Trophoblast cell (in vitro differentiated cells and primary cell): ENCODE data around the gene ST7.

Source experiments
- DNase-seq, 2 donors: peaks; one replicate each; pipeline ENCODE4 v3.0.0-alpha.2; 2016
- H2AFZ ChIP-seq: 2 replicates; pipeline ENCODE4 v1.6.1; 2013; ENCODE audit warnings: low read length, moderate library complexity, mild to moderate bottlenecking; ENCODE audit not compliant: insufficient read depth, poor library complexity
- H2AK5ac ChIP-seq: 2 replicates; pipeline ENCODE4 v1.6.1; 2013; ENCODE audit warnings: mild to moderate bottlenecking, low read length
- H2BK120ac ChIP-seq: 2 replicates; pipeline ENCODE4 v1.6.1; 2013; ENCODE audit warnings: low read length, mild to moderate bottlenecking, moderate library complexity; ENCODE audit not compliant: insufficient read depth, poor library complexity
- H2BK12ac ChIP-seq: 2 replicates; pipeline ENCODE4 v1.6.1; 2013; ENCODE audit warnings: mild to moderate bottlenecking, low read length, moderate library complexity
- H2BK5ac ChIP-seq: 2 replicates; pipeline ENCODE4 v1.6.1; 2013; ENCODE audit warnings: low read length, low read depth, moderate library complexity, mild to moderate bottlenecking; ENCODE audit not compliant: poor library complexity
- H3K14ac ChIP-seq: 2 replicates; pipeline ENCODE4 v1.6.1; 2013; ENCODE audit warnings: mild to moderate bottlenecking, low read length
- H3K18ac ChIP-seq: 2 replicates; pipeline ENCODE4 v1.6.1; 2013; ENCODE audit warnings: mild to moderate bottlenecking, low read length
- H3K23ac ChIP-seq: 2 replicates; pipeline ENCODE4 v1.6.1; 2013; ENCODE audit warnings: low read length
- H3K27ac ChIP-seq: 2 replicates; pipeline ENCODE4 v1.5.1; 2013; ENCODE audit warnings: low read depth, mild to moderate bottlenecking, inconsistent platforms, low read length, moderate library complexity
- H3K27me3 ChIP-seq: 2 replicates; pipeline ENCODE4 v1.6.1; 2013; ENCODE audit warnings: inconsistent platforms, mild to moderate bottlenecking, low read length, moderate library complexity; ENCODE audit not compliant: insufficient read depth
- H3K36me3 ChIP-seq, 2 experiments: 1 replicate in 1 of 2; 2 replicates in 1 of 2; pipeline ENCODE4 v1.6.1; 2013; ENCODE audit warnings: low read length in 2 of 2, mild to moderate bottlenecking in 2 of 2, moderate library complexity in 1 of 2; ENCODE audit not compliant: insufficient read depth in 2 of 2, control insufficient read depth in 1 of 2
- H3K4ac ChIP-seq: 2 replicates; pipeline ENCODE4 v1.6.1; 2013; ENCODE audit warnings: low read depth, mild to moderate bottlenecking, low read length, moderate library complexity
- H3K4me1 ChIP-seq, 2 experiments: 1 replicate in 1 of 2; 2 replicates in 1 of 2; pipeline ENCODE4 v1.6.1; 2013; ENCODE audit warnings: low read length in 2 of 2, mild to moderate bottlenecking in 2 of 2, moderate library complexity in 1 of 2; ENCODE audit not compliant: insufficient read depth in 2 of 2, control insufficient read depth in 1 of 2
- H3K4me2 ChIP-seq: 2 replicates; pipeline ENCODE4 v1.6.1; 2013; ENCODE audit warnings: inconsistent platforms, mild to moderate bottlenecking, low read length, moderate library complexity
- H3K4me3 ChIP-seq: 2 replicates; pipeline ENCODE4 v1.5.1; 2013; ENCODE audit warnings: mild to moderate bottlenecking, low read depth, low read length, inconsistent platforms
- H3K79me1 ChIP-seq: one replicate; pipeline ENCODE4 v1.6.1; 2013; ENCODE audit warnings: low read length
- H3K79me2 ChIP-seq: 2 replicates; pipeline ENCODE4 v1.6.1; 2013; ENCODE audit warnings: low read length, mild to moderate bottlenecking; ENCODE audit not compliant: control insufficient read depth, insufficient read depth, poor library complexity
- H3K9ac ChIP-seq: 2 replicates; pipeline ENCODE4 v1.6.1; 2013; ENCODE audit warnings: mild to moderate bottlenecking, low read length
- H3K9me3 ChIP-seq: 2 replicates; pipeline ENCODE4 v1.6.1; 2013; ENCODE audit warnings: low read depth, mild to moderate bottlenecking, control low read depth, inconsistent platforms, low read length; ENCODE audit not compliant: insufficient read depth
- H4K12ac ChIP-seq: 2 replicates; pipeline ENCODE4 v1.6.1; 2013; ENCODE audit warnings: low read depth, mild to moderate bottlenecking, low read length, moderate library complexity
- H4K8ac ChIP-seq: 2 replicates; pipeline ENCODE4 v1.6.1; 2013; ENCODE audit warnings: low read depth, mild to moderate bottlenecking, low read length, moderate library complexity
- H4K91ac ChIP-seq: one replicate; pipeline ENCODE4 v1.6.1; 2013; ENCODE audit warnings: low read depth, mild to moderate bottlenecking, low read length, moderate library complexity
- WGBS: extraction: QIAGEN DNeasy Blood & Tissue Kit; methylation state at CpG from one replicate; pipeline ENCODE4 v1.1.7; 2013; ENCODE audit warnings: missing lambda C conversion rate; ENCODE audit not compliant: insufficient read length, insufficient coverage; ENCODE audit errors: extremely low coverage; 5-methylcytosine and 5-hydroxymethylcytosine counted together

Gene ST7

DNA sequence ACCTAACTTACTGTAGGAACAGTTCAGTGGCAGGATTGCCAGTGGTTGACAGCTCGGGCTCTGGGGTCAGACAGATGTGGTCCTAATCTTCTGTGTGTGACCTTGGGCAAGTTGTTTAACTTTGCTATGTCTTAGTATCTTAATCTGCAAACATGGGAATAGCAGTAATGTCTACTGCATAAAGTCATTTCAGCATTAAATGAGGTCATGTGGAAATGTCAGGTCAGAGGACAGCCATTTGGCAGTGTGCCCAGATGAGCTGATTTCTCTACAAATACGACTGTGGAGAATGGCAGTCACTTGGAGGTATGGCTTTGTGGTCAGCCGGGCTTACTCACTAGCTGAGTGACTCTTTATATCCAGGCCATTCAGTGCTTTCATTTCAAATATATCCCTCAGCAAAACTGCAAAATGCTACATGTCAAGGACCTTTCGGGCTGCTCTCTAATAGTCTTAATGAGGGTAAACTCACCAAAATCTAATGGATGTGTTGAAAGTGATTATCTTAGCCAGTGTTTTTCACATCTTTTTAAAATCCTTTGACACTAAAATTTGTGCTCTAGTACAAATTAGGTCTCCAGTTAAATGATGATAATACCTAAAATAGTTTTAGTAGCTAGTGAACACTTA, 171.4 kb downstream of the ST7 start:
- DNase-seq = peak; percentile 75 to 79
- no peaks in the 10 kb centered on the region for H3K79me2 ChIP-seq
- H3K4ac ChIP-seq = no peak overlapping the region
- H3K4me2 ChIP-seq = no peak overlapping the region
- no peaks in the 10 kb centered on the region for H3K36me3 ChIP-seq
- H4K8ac ChIP-seq = no peak overlapping the region
- no peak overlapping the region for H3K27ac ChIP-seq
- H3K4me3 ChIP-seq = no peak overlapping the region
- H3K27me3 ChIP-seq = no peaks in the 10 kb centered on the region
- H3K9ac ChIP-seq = no peak overlapping the region
- H2BK120ac ChIP-seq = no peak overlapping the region
- H3K4me1 ChIP-seq = no peaks in the 10 kb centered on the region
- H2AFZ ChIP-seq = no peak overlapping the region
- no CpG with 5 or more reads among the region's 4 CpGs for WGBS
- no peak overlapping the region for H4K12ac ChIP-seq
- no peak overlapping the region for H4K91ac ChIP-seq
- no peak overlapping the region for H3K23ac ChIP-seq
- no peak overlapping the region for H2BK12ac ChIP-seq
- no peak overlapping the region for H2BK5ac ChIP-seq
- no peaks in the 10 kb centered on the region for H3K9me3 ChIP-seq
- no peak overlapping the region for H3K14ac ChIP-seq
- no peaks in the 10 kb centered on the region for H3K79me1 ChIP-seq
- no peak overlapping the region for H3K18ac ChIP-seq
- no peak overlapping the region for H2AK5ac ChIP-seq

DNA sequence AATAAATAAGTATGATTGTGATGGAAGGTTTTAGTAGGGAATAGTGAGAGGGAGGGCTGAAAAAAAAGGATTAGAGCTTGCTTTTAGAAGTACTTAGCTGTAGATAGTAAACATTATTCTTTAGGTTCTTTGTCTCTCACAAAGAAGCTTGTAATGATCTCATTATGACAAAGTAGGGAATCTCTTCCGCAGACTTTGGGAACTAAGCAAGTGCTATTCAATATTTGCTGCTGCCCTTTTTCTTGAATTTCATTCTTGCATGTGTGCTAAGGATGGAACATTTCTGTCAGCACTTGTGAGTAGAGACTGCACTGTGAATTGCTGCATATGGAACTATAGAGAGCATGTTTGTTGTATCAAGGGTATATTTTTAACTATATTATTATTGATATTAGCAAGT, 173.4 kb downstream of the ST7 start:
- no CpG with 5 or more reads among the region's 1 CpG for WGBS
- Histone ChIP-seq H3K23ac (no peak overlapping the region), H2BK120ac (no peak overlapping the region), H2AFZ (no peak overlapping the region), H3K36me3 (no peaks in the 10 kb centered on the region), H3K4me2 (no peak overlapping the region), H3K79me2 (no peaks in the 10 kb centered on the region), H3K9me3 (no peaks in the 10 kb centered on the region), H3K79me1 (no peaks in the 10 kb centered on the region), H3K4me1 (no peaks in the 10 kb centered on the region), H3K18ac (no peak overlapping the region), H3K27me3 (no peaks in the 10 kb centered on the region), H3K14ac (no peak overlapping the region), H4K8ac (no peak overlapping the region), H2BK5ac (no peak overlapping the region), H3K4me3 (no peak overlapping the region), H2AK5ac (no peak overlapping the region), H3K4ac (no peak overlapping the region), H2BK12ac (no peak overlapping the region), H4K91ac (no peak overlapping the region), H3K27ac (no peak overlapping the region), H3K9ac (no peak overlapping the region), H4K12ac (no peak overlapping the region)
- DNase-seq = no peak

DNA sequence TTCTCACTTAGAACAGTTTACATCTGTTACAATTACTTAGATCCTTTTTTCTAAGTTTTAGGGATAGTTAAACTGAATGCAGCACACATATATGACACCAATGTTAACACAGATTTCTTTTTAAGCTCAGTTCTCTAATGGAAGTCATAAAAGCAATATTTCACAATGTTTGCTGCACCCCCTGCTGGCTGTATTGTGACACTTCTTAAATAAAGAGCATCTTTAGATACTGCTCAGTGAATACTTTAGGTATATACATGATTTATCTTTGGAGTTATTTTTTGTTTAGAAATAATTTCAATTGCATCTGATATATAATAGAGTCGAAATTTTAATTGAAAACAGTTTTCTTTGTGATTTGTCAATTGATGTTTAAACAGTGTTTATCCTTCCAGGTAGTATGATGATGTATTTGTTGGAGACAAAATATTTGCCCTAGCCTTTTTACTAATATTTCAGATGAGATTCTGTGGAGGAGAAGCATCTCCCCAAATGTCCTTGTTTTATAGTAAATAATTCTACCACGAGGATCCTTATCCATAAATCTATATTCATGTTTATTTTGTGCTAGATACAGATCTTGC, 174.4 kb downstream of the ST7 start:
- no peak overlapping the region for H3K9ac ChIP-seq
- no peak overlapping the region for H3K23ac ChIP-seq
- H3K4me1 ChIP-seq = no peaks in the 10 kb centered on the region
- no peak overlapping the region for H2AK5ac ChIP-seq
- WGBS = no CpG with 5 or more reads among the region's 2 CpGs
- H4K8ac ChIP-seq = no peak overlapping the region
- H2BK12ac ChIP-seq = no peak overlapping the region
- H3K4ac ChIP-seq = no peak overlapping the region
- H3K4me3 ChIP-seq = no peak overlapping the region
- H3K36me3 ChIP-seq = no peaks in the 10 kb centered on the region
- no peak overlapping the region for H2AFZ ChIP-seq
- no peak overlapping the region for H3K14ac ChIP-seq
- H3K27me3 ChIP-seq = no peaks in the 10 kb centered on the region
- no peak overlapping the region for H4K91ac ChIP-seq
- no peaks in the 10 kb centered on the region for H3K79me2 ChIP-seq
- DNase-seq = peak; percentile 69 to 83
- no peak overlapping the region for H2BK120ac ChIP-seq
- H3K9me3 ChIP-seq = no peaks in the 10 kb centered on the region
- no peak overlapping the region for H3K4me2 ChIP-seq
- no peak overlapping the region for H3K18ac ChIP-seq
- H4K12ac ChIP-seq = no peak overlapping the region
- no peaks in the 10 kb centered on the region for H3K79me1 ChIP-seq
- H2BK5ac ChIP-seq = no peak overlapping the region
- no peak overlapping the region for H3K27ac ChIP-seq

DNA sequence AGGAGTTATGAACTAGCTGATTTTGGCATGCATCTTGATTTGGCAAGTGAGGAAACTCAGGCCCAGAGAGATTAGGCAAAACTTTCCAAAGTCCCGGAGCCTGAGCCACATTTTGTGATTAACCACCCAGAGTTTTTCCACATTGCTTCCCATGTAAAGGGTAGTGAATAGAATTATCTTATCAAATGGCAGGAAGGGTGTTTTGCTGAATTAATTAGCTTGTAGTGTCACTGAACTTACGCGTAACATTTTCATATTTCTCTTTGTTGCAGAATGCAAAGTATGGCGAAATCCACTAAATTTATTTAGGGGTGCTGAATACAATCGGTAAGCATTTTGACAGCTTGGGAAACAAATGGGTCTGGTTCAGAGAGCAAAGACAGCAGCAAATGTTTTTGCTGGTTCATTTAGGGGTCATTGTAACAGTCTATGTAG, 176.2 kb downstream of the ST7 start:
- Histone ChIP-seq H4K12ac (no peak overlapping the region), H2BK5ac (no peak overlapping the region), H3K9ac (no peak overlapping the region), H3K4me1 (no peaks in the 10 kb centered on the region), H3K4ac (no peak overlapping the region), H2BK12ac (no peak overlapping the region), H4K91ac (no peak overlapping the region), H3K27me3 (no peaks in the 10 kb centered on the region), H3K79me2 (no peaks in the 10 kb centered on the region), H2AK5ac (no peak overlapping the region), H2AFZ (no peak overlapping the region), H4K8ac (no peak overlapping the region), H2BK120ac (no peak overlapping the region), H3K79me1 (no peaks in the 10 kb centered on the region), H3K4me2 (no peak overlapping the region), H3K9me3 (no peaks in the 10 kb centered on the region), H3K4me3 (no peak overlapping the region), H3K14ac (no peak overlapping the region), H3K23ac (no peak overlapping the region), H3K18ac (no peak overlapping the region), H3K27ac (no peak overlapping the region), H3K36me3 (no peaks in the 10 kb centered on the region)
- DNase-seq = no peak
- no CpG with 5 or more reads among the region's 5 CpGs for WGBS
